ENCODE results near the gene LTBR.
"Not testable (repeated sequence)": the region's sequence is repeated elsewhere in the genome, so short reads cannot be mapped to it uniquely, and the experiment has no call there.

Gene LTBR

GRCh38 chr12:6416596-6416995, 32.6 kb downstream of the LTBR start:
- Mint-ChIP-seq H3K4me3 (no peak overlapping the region), H3K27me3 (no peaks in the 10 kb centered on the region), H3K4me1 (peaks cover 23% of the 10 kb centered on the region), H3K27ac (peak overlapping the region in 1 of 2 donors; percentile 37), H3K9me3 (no peaks in the 10 kb centered on the region)
- DNase-seq (no peak), ATAC-seq (peak; percentile 42)

- no peaks in the 10 kb centered on the region for H3K27me3 Mint-ChIP-seq
- H3K9me3 Mint-ChIP-seq: no peaks in the 10 kb centered on the region
- no peak overlapping the region for H3K27ac Mint-ChIP-seq
- DNase-seq: no peak
- no peak overlapping the region for H3K4me3 Mint-ChIP-seq
- peaks cover 29% of the 10 kb centered on the region for H3K4me1 Mint-ChIP-seq
- no peak for ATAC-seq
Measured at GRCh38 chr12:6418796-6419195, 34.8 kb downstream of the LTBR start.

DNA sequence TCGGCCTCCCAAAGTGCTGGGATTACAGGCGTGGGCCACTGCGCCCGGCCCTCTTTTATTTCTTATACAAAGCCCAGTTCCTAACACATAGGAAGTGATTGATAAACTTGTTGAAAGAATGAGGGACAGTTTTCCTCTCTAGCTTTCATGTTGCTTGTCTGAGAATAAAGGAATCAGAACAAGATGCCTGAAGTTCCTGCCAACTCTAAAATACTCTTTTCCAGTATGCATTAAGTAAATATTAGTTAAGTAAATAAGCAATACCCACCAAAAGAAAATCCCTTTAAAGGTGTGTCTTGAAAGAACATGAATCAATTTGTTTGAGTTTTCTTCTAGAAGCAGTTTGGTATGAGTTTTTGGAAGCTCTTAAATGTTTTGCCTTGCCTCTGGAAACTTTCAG, 36.4 kb downstream of the LTBR start:
- ATAC-seq (no peak), DNase-seq (no peak)
- Mint-ChIP-seq H3K9me3 (no peaks in the 10 kb centered on the region), H3K27ac (no peak overlapping the region), H3K4me3 (no peak overlapping the region), H3K4me1 (peaks cover 36% of the 10 kb centered on the region), H3K27me3 (no peaks in the 10 kb centered on the region)

DNA sequence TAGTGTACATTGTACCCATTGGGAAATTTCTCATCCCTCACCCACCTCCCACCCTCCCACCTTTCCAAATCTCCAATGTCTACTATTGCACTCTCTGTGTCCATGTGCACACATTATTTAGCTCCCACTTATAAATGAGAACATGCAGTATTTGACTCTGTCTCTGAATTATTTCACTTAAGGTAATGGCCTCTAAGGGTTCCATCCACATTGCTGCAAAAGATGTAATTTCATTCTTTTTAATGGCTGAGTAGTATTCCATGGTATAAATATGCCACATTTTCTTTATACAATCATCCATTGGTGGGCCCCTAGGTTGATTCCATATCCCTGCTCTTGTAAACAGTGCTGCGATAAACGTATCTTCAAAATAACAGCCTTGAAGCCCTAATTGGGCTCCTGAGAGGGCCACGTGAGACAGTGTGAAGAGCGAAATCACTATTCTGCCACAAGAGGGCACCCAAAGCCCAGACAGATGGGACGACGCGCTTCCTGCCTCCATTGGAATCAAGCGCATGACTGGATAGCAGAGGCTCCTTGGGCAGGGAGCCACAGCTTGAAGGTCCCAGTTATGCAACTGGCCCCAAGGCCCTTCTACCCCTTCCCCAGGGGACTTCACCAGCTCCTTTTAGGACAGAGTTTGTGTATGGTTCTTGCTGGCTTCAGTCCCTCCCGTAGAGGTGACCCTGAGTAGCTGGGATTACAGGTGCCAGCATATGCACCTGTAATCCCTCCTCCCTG, 39.5 kb downstream of the LTBR start:
- peak overlapping the region; percentile 42 to 61 for H3K4me3 Mint-ChIP-seq
- DNase-seq: peak; percentile 73 to 82
- H3K27ac Mint-ChIP-seq: peak overlapping the region; percentile 93 to 95
- H3K27me3 Mint-ChIP-seq: no peaks in the 10 kb centered on the region
- peaks cover 53% of the 10 kb centered on the region for H3K4me1 Mint-ChIP-seq
- ATAC-seq: peak; percentile 72
- no peaks in the 10 kb centered on the region for H3K9me3 Mint-ChIP-seq

DNA sequence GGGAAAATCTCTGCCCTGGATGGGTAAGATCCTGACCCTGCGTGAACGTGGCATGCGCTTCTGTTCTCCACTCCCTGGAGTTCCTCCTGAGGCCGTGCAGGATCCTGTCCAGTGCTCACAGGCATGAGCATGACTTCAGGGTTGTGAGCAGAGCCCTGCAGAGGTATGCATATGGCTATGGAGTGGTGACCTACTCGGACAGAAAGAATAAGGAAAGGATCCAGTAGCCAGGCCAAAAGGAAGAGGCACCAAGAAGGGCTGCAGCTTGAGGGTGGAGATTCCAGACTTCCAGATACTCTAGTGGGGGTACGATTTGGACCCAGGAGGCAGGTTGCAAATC, 40.0 kb downstream of the LTBR start:
- Mint-ChIP-seq H3K27me3 (no peaks in the 10 kb centered on the region), H3K4me1 (peaks cover 58% of the 10 kb centered on the region), H3K4me3 (peak overlapping the region; percentile 42 to 61)

GRCh38 chr12:6424866-6425265, 40.9 kb downstream of the LTBR start:
- ATAC-seq (no peak), DNase-seq (no peak)
- Mint-ChIP-seq H3K27ac (peak overlapping the region; percentile 85 to 93), H3K27me3 (no peaks in the 10 kb centered on the region), H3K4me1 (peaks cover 66% of the 10 kb centered on the region), H3K4me3 (peak overlapping the region; percentile 19 to 29), H3K9me3 (no peaks in the 10 kb centered on the region)

More for the DNA sequence above, 40.0 kb downstream of the LTBR start:
- no peaks in the 10 kb centered on the region for H3K9me3 Mint-ChIP-seq
- H3K27ac Mint-ChIP-seq: peak overlapping the region; percentile 93 to 95
- no peak for DNase-seq
- peak; percentile 2 for ATAC-seq

DNA sequence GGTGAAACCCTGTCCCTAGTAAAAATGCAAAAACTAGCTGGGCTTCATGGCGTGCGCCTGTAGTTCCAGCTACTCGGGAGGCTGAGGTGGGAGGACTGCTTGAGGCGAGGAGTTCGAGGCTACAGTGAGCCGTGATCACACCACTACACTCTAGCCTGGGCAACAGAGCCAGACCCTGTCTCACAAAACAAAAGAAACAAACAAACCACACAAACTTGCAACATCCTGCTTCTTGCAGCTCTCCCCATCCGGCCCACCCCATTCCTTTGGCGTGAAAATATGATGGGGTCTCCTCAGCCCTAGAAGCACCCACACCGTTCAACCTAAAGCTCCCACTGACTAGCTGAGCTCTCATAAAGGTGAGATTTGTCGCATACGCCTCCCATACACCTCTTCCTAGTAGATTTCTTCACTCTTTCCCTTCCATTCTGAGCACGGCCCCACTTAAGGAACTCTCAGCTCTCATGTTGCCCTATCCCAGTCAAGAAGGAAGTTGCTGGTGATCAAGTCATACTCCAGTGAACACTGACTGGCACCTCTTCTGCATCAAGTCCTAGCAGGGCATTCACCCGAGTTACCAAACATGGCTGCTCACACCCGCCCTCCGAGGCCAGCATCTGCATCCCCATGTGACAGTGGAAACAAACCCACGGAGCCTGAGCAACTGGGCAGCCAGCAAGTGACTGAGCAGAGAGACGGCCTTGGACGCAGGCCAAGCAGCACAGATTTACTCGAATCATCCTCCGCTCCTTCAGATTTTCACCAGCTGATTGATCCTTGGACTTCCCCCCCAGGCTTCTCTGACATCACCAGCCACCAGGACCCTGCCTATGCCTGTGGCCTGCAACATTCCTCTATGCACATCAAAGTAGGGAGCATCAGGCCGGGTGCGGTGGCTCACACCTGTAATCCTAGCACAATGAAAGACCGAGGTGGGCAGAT, 41.9 kb downstream of the LTBR start:
- ATAC-seq: no peak
- Mint-ChIP-seq H3K4me1 (peaks cover 76% of the 10 kb centered on the region), H3K9me3 (no peaks in the 10 kb centered on the region), H3K27ac (peak overlapping the region; percentile 99), H3K4me3 (peak overlapping the region; percentile 86 to 90), H3K27me3 (no peaks in the 10 kb centered on the region)
- peak in 1 of 2 donors; percentile 43 for DNase-seq

DNA sequence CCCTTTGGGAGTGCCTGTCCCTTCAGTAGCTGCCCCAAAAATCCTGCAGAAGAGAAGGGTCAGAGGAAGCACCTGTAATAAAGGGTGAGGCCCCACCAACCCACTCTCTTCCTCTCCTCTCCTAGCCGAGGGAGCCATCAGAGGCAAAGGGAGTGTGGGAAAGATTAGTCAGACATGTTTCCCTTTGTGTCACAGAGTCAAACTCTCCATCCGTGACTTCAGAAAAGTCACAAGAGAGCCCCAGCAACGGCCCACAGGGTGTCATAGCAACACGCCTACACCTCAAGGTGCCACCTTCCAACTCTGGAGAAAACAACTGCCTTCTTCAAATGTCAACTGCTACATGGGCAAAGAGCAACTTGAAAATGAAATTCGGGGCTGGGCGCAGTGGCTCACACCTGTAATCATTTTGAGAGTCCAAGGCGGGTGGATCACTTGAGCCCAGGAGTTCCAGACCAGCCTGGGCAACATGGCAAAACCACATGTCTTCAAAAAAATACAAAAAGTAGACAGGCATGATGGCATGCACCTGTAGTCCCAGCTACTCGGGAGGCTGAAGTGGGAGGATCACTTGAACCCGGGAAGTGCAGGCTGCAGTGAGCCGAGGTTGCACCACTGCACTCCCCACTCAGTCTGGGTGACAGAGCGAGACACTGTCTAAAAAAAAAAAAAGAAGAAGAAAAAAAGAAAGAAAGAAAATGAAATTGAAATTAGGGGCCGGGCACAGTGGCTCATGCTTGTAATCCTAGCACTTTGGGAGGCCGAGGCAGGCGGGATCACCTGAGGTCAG, 43.1 kb downstream of the LTBR start:
- Mint-ChIP-seq H3K4me1 (peaks cover 88% of the 10 kb centered on the region), H3K27ac (peak overlapping the region; percentile 99), H3K4me3 (peak overlapping the region; percentile 86 to 90), H3K9me3 (no peaks in the 10 kb centered on the region), H3K27me3 (no peaks in the 10 kb centered on the region)
- DNase-seq (peak; percentile 90 to 95), ATAC-seq (peak; percentile 92)

- DNase-seq, ATAC-seq, H3K9me3 Mint-ChIP-seq, H3K27me3 Mint-ChIP-seq: not testable (repeated sequence)
- peak overlapping the region; percentile 86 to 90 for H3K4me3 Mint-ChIP-seq
- H3K27ac Mint-ChIP-seq: peak overlapping the region; percentile 99
- peaks cover 95% of the 10 kb centered on the region for H3K4me1 Mint-ChIP-seq
Measured at GRCh38 chr12:6427796-6428195, 43.8 kb downstream of the LTBR start.

DNA sequence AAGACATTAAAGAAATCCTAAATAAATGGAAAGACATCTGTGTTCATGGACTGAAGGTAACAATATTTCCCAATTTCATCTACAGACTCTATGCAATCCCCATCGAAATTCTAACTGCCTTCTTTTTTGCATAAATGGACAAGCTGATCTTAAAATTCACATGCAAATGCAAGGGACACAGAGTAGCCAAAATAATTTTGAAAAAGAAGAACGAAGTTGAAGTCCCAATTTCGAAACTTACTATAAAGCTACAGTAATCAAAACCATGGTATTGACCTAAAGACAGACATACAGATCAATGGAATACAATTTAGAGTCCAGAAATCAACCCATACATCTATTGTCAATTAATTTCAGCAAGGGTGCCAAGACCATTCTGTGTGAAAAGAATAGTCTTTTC, 44.4 kb downstream of the LTBR start:
- Mint-ChIP-seq H3K27me3 (no peaks in the 10 kb centered on the region), H3K4me3 (peak overlapping the region; percentile 13 to 23), H3K4me1 (peaks cover 98% of the 10 kb centered on the region), H3K9me3 (no peaks in the 10 kb centered on the region), H3K27ac (peak overlapping the region; percentile 99)
- ATAC-seq (no peak), DNase-seq (no peak)

DNA sequence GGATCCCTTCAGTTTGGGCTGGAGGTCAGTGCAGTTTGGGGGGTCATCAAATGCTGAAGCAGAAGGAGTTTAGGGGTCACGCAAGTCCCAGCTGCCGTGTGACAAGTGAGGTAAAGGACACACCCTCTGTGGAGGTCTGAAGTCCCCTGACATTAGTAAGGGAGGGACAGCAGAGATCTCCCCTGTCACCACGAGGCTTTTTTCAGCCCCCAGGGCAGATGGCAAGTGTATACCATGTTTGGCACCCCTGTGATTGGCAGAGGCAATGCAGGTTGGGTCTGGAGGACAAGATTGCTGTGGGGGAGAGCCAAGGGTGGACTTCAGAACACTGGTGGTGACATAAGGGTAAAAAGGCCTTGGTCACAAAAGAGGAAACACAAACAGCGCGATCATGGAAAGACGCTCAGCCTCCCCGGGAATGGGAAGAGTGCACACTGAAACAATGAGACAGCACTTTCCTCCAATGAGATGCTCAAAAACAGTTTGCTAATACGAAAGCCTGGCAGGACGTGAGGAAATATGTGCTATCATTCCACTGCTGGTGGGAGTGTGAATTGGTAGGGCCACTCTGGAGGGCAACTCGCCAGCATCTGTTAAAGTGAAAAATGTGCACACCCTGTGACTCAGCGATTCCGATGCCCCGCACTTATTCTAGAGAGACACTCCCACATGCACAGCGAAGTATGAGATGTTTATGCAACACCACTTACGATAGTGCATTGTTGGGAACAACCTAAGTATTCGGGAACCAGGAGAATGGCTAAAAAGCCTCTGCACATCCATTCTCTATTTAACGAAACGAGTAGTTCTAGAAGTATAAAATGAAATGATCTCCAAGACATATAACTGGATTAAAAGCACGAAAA, 46.4 kb downstream of the LTBR start:
- no peaks in the 10 kb centered on the region for H3K9me3 Mint-ChIP-seq
- DNase-seq (no peak), ATAC-seq (no peak)
- H3K27me3 Mint-ChIP-seq: no peaks in the 10 kb centered on the region
- H3K27ac Mint-ChIP-seq: peak overlapping the region; percentile 87 to 96
- H3K4me3 Mint-ChIP-seq: peak overlapping the region; percentile 73 to 74
- H3K4me1 Mint-ChIP-seq: peaks cover 98% of the 10 kb centered on the region

GRCh38 chr12:6432991-6433390, 49.0 kb downstream of the LTBR start:
- ATAC-seq (no peak), DNase-seq (no peak)
- H3K9me3 Mint-ChIP-seq: no peaks in the 10 kb centered on the region
- peaks cover 96% of the 10 kb centered on the region for H3K4me1 Mint-ChIP-seq
- H3K27me3 Mint-ChIP-seq: no peaks in the 10 kb centered on the region
- peak overlapping the region; percentile 72 to 80 for H3K4me3 Mint-ChIP-seq
- peak overlapping the region; percentile 94 to 99 for H3K27ac Mint-ChIP-seq

- peak overlapping the region; percentile 91 to 94 for H3K27ac Mint-ChIP-seq
- DNase-seq (peak; percentile 36 to 59), ATAC-seq (peak; percentile 93)
- no peaks in the 10 kb centered on the region for H3K9me3 Mint-ChIP-seq
- peak overlapping the region; percentile 56 to 75 for H3K4me3 Mint-ChIP-seq
- H3K4me1 Mint-ChIP-seq: peaks cover 97% of the 10 kb centered on the region
- no peaks in the 10 kb centered on the region for H3K27me3 Mint-ChIP-seq
Measured at GRCh38 chr12:6434205-6435140, 50.5 kb downstream of the LTBR start.
